GM18507 (cell line): ENCODE results near the gene EEIG2.
A peak's percentile ranks its signal among the peaks of the same experiment; 100 is the strongest.
"Not testable (repeated sequence)": the region's sequence is repeated elsewhere in the genome, so short reads cannot be mapped to it uniquely, and the experiment has no call there.

Experiments used
- DNase-seq: peaks from one replicate; pipeline ENCODE4 v3.0.0; 2011; ENCODE audit warnings: low read depth; ENCODE audit not compliant: insufficient read length; ENCODE audit errors: extremely low spot score
- FAIRE-seq: peaks from 2 replicates; lab custom pipeline; 2011; peaks lifted over from hg19 to GRCh38; lab: Jason Lieb, UNC

The EEIG2 gene

DNA sequence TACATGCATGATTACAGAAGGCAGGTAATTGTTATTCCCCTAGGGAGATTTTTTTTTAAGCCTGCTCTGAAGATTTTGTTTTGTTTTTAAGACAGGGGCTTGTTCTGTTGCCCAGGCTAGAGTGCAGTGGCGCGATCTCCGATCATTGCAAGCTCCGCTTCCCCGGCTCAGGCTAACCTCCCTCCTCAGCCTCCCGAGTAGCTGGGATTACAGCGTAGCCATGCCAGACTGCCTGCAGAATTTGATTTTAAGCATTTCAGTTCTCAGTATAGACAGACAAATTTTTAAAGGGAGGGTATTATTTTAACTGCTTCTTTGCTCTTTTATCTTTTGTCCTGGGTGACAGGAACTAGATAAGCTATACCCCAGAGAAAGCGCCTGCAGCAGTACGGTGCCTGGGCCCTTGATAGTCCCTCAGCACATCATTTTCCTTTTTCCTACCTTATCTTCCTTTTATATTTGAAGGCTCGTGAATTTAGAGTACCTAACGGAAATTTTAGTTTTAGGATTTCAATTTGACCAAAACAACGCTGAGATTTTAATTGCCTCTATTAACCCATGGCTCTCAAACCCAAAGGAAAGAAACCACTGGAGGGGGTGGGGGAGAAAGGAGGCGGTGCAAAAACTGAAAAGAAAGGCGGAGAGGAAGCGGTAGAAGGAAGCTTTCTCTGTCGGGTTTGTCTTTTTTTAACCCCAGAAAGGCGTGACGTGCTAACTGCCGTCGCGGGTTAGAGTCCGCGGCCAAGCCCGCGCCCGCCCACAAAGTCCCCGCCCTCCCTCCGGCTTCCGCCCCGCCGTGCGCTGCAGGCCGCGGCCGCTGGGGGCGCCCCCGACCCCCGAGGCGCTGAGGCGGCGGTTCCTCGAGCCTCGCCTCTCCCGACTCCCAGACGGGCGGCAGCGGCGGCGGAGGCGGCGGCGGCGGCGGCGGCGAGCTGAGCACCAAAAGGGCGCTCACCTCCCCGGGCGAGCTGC, at the start of gene EEIG2:
Gene EEIG2, plus strand, starts transcription at position 886 of the 972 bp plus-strand sequence. CDS start 329 bp downstream, outside the sequence.
- FAIRE-seq (peak; percentile 93), DNase-seq (peak; percentile 73)

DNA sequence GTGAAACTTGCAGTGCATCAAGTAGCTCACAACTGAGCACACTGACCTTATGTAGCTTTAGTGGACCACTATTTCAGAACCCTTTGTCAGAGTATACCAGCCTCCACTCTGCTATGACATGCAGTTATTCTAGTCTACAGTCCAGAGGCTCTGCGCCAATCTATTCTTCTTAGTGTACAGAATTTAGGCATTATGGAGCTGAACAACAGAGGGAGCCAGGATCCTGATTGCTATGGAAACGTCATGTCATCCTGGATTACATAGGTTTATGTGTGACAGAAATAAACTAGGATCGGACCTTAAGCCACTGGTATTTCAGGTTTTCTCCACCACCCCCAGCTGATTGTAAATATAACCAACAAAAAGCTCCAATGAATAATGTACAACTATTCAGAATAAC, 48.1 kb upstream of the EEIG2 start:
- DNase-seq (no peak), FAIRE-seq (no peak)

DNA sequence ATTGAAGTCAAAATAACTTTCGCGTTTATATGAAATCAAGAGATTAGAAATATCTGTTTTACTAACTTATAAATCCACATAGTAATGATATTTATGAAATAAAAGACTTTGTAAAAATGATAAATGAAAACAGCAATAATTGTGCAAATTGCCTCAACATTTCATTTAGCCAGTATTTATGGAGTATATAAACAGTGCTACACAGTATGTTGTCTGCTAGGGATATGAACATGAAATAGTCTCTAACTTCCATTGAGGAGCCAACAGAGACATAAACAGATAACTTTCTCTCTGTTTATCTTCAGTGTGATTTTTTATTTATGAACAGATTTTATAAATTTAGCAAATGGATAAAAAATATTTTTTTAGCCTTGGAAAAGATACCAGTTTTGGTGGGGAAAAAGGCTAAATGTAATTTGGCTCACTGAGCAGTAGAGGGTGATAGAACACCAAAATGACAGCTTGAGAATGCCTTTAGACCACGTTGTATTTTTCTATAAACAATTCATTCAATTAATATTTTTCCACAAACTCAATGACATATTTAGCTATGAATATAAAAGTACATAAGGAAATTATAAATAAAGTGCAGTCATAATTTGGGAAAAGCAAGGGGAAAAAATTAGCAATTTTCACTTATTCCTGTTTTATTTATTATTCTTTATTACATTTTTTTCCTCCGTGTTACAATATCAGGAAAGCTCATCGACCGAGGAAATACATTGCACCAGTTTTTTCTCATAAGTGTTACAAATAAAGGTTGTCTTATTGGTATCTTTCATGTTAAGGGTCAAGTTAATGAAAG, 47.5 kb upstream of the EEIG2 start:
- DNase-seq: no peak
- peak; percentile 85 for FAIRE-seq

DNA sequence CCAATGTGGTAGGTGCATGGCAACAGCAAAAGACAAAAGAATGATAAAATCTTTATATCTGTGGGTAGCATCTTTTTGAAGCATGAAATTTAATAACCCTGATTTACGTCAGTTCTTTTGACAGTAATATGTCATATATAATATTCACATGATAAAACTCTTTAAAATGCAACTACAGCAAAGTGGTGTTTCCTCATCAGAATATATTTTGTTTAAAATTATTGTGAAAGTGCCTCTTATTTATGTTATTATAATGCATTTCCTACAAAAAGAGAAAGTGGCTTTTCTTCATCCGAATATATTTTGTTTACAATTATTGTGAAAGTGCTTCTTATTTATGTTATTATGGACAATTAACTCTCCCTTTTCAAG, 46.9 kb upstream of the EEIG2 start:
- DNase-seq (no peak), FAIRE-seq (no peak)

DNA sequence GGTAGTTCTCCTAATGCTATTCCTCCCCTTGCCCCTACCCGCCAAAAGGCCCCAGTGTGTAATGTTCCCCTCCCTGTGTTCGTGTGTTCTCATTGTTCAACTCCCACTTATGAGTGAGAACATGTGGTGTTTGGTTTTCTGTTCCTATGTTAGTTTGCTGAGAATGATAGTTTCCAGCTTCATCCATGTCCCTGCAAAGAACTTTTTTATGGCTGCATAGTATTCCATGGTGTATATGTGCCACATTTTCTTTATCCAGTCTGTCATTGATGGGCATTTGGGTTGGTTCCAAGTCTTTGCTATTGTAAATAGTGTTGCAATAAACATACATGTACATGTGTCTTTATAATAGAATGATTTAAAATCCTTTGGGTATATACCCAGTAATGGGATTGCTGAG, 46.0 kb upstream of the EEIG2 start:
- FAIRE-seq: not testable (repeated sequence)

DNA sequence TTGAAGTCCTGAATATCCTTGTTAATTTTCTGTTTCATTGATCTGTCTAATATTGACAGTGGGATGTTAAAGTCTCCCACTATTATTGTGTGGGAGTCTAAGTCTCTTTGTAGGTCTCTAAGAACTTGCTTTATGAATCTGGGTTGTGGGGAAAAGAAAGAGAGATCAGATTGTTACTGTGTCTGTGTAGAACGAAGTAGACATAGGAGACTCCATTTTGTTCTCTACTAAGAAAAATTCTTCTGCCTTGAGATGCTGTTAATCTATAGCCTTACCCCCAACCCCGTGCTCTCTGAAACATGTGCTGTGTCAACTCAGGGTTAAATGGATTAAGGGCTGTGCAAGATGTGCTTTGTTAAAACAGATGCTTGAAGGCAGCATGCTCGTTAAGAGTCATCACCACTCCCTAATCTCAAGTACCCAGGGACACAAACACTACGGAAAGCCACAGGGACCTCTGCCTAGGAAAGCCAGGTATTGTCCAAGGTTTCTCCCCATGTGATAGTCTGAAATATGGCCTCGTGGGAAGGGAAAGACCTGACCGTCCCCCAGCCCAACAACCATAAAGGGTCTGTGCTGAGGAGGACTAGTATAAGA, 42.5 kb upstream of the EEIG2 start:
- not testable (repeated sequence) for FAIRE-seq, DNase-seq

More for the DNA sequence above, 46.0 kb upstream of the EEIG2 start:
- DNase-seq: not testable (repeated sequence)

DNA sequence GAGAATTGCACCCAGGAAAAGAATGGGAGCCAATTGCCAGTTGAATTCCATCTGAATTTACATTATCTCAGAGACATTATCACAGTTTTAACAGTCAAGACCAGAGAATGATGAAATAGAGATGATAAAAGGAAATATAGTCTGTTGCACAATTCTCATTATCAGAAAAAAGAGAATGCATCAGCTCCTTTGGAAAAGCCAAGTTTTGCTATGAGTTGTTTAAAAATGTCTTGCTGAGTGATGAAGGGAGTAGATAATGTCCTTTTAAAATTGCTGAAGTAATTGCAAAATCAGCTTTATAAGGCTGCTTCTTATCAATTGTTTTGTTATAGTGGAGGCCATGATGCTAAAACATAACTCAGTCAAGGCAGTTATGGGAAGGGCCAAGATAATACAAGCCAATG, 37.9 kb upstream of the EEIG2 start:
- FAIRE-seq (no peak), DNase-seq (no peak)

DNA sequence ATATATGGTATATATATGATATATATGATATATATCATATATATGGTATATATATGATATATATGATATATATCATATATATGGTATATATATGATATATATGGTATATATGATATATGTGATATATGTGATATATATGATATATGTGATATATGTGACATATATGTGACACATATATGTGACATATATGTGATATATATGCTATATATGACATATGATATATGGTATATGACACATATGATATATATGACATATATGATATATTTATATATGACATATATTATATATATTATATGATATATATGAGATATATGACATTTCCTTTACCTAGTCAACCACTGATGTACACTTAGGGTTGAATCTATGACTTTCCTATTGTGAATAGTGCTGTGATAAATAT, 36.1 kb upstream of the EEIG2 start:
- DNase-seq (no peak), FAIRE-seq (no peak)

DNA sequence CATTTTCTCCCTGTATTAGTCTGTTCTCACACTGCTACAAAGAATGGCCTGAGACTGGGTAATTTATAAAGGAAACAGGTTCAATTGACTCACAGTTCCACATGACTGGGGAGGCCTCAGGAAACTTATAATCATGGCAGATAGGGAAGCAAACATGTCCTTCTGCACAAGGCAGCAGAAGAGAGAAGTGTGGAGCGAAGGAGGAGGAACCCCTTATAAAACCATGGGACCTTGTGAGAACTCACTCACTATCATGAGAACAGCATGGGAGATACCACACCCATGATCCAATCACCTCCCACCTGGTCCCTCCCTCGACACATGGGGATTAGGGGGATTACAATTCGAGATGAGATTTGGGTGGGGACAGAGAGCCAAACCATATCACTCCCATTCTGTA, 35.2 kb upstream of the EEIG2 start:
- FAIRE-seq: no peak

DNA sequence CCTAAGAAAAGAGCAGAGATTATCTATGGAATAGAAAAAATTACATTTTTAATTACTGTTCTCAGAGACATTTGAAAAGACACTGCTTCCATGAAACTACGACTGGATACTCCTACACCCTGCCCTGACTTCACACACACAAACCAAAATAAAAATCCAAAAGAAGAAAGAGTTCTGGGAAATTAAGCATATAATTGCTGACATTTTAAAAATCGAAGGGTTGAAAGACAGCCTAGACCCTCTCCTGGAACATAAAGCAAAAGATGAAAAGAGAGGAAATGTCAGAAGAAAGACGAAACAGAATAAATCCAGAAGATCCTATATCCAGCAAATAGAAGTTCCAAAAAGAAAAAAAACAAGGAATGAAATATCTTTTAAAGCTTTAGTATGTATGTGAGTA, 32.8 kb upstream of the EEIG2 start:
- DNase-seq: no peak
- FAIRE-seq: no peak

More for the DNA sequence above, 35.2 kb upstream of the EEIG2 start:
- DNase-seq: no peak

DNA sequence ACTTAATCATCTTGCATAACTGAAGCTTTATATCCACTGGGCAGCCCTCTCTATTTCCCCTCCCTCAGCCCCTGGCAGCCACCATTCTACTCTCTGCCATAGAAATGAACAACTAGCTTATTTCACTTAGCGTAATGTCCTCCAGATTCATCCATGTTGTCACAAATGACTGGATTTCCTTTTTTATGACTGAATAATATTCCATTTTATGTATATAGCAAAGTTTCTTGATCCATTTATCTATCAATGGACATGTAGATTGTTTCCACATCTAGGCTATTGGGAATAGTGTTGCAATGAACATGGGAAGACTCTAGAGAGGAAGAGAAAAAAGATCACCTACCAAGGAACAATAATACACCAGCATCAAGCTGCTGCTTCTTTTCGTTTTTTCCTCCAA, 32.1 kb upstream of the EEIG2 start:
- no peak for DNase-seq
- no peak for FAIRE-seq

DNA sequence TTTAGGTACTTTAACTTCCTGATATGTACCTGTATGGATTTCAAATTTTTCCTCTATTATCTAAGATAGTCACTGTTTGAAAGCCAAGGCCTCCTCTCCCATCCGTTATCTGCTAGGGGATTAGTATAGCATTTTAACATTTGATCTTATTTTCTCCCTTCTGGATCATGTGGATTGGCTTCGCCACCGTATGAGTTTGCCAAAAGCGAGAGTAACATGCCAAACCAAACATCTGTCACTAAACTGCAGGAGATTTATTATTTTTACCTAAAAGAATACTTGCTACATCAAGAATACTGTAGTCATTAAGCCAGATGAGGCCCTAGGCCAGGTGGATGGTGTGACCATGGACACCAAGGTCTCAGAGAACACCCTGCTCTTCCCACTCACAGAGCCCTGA, 28.5 kb upstream of the EEIG2 start:
- FAIRE-seq: no peak
- no peak for DNase-seq

DNA sequence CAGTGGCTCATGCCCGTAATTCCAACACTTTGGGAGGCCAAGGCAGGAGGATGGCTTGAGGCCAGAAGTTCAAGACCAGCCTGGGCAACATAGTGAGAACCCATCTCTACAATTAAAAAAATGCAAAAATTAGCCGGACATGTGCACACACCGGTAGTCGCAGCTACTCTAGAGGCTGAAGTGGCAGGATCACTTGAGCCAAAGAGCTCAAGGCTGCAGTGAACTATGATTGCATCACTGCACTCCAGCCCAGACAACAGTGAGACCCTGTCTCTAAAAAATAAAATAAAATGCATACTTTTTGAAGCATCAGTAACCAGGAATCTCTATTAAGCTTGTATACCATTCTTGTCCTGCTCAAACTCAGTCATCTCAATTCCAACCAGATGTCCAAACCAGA, 27.2 kb upstream of the EEIG2 start:
- DNase-seq (no peak), FAIRE-seq (no peak)

DNA sequence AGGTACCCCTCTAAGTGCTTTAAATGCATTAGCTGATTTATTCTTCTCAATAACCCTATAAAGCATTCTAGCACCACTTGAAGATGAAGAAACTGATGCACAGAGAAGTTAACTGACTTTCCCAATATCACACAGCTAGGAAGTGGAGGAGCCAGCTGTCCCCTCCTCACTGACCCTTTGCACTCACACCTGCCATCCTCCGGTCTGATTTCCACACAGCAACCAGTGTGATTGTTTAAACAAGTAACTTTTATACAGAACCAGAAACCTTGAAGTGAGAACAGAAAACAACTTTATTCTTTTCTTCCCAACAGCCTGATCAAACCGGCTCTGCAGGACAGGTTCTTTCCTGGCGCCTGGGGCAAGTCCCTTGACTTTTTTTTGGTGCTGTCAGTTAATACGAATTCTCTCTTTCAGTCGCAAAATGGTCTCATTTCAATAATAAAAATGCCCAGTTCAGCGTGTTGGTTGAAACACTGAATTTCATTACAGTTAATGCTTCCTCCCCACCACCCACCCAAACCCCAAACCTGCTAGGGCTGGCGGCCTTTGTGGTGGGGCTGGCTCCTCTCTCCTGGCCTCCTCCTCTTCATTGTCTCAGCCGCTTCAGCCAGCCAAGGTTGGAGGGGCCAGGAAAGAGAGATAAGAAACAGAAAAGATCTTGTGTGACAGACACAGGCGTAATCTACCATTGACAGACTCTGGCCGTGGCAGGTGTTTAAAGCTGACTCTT, 26.4 kb upstream of the EEIG2 start:
- no peak for FAIRE-seq
- no peak for DNase-seq

DNA sequence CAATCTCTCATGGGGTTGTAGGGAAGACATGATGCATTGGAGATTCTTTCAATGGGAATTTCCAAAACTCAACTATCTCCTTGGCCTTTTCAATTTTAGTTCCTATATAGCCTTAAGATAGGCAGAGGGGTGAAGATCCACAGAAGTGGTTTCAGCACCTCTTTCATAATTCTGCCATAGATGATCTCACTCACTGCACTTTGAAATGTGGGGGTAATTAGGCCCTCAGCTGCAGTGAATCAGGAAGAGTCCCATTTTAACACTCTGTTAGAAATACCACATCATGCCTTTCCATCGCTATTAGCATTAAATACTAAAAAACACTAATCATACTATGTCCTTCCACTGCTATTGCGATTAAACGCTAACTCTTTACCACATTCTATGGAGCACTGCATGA, 25.1 kb upstream of the EEIG2 start:
- DNase-seq: no peak
- FAIRE-seq: no peak

DNA sequence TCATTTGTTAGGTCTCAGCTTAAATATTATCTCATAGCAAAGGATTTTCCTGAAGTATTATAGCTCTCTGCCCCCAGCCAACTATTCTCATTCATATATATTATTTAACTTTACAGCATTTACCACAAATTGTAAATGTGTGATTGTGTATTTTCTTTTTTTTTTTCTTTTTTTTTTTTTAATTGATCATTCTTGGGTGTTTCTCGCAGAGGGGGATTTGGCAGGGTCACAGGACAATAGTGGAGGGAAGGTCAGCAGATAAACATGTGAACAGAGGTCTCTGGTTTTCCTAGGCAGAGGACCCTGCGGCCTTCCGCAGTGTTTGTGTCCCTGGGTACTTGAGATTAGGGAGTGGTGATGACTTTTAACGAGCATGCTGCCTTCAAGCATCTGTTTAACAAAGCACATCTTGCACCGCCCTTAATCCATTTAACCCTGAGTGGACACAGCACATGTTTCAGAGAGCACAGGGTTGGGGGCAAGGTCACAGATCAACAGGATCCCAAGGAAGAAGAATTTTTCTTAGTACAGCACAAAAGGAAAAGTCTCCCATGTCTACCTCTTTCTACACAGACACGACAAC, 24.5 kb upstream of the EEIG2 start:
- FAIRE-seq, DNase-seq: not testable (repeated sequence)

DNA sequence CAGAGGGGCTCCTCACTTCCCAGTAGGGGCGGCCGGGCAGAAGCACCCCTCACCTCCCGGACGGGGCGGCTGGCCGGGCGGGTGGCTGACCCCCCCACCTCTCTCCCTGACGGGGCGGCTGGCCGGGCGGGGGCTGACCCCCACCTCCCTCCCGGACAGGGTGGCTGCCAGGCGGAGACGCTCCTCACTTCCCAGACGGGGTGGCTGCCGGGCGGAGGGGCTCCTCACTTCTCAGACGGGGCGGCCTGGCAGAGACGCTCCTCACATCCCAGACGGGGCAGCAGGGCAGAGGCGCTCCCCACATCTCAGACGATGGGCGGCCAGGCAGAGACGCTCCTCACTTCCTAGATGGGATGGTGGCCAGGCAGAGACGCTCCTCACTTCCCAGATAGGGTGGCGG, 23.9 kb upstream of the EEIG2 start:
- not testable (repeated sequence) for FAIRE-seq

DNA sequence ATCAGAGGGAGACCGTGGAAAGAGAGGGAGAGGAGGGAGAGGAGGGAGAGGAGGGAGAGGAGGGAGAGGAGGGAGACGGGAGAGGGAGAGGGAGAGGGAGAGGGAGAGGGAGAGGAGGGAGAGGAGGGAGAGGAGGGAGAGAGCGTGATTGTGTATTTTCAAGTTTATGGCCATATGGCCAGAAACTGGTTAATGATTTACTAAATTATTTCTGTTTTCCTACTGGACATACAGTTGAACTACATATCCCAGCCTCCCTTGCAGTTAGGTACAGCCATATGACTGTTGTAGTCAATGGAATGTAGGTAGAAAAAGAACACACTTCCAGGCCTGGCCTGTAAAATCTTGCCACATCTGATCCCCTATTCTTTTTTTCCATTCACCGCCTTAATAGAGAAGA, 23.1 kb upstream of the EEIG2 start:
- not testable (repeated sequence) for DNase-seq, FAIRE-seq

More for the DNA sequence above, 23.9 kb upstream of the EEIG2 start:
- DNase-seq: not testable (repeated sequence)

DNA sequence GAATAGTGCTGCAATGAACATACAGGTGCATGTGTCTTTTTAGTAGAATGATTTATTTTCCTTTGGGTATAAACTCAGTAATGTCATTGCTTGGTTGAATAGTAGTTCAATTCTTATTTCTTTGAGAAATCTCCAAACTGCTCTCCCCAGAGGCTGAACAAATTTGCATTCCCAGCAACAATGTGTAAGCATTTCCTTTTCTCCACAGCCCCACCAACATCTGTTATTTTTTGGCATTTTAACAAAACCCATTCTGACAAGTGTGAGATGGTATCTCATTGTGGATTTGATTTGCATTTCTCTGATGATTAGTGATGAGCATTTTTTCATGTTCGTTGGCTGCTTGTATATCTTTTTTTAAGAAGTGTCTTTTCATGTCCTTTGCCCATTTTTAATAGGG, 21.9 kb upstream of the EEIG2 start:
- DNase-seq (no peak), FAIRE-seq (no peak)
